GM19023 (cell line): ENCODE data around the gene SEPTIN8.

Experiments used
- ATAC-seq: cut with Tn5 transposase; IDR thresholded peaks from one replicate; pipeline ENCODE4 v1.9.1; 2021; ENCODE audit warnings: mild to moderate bottlenecking, moderate library complexity; ENCODE audit not compliant: unreplicated experiment

SEPTIN8 gene, protein sequence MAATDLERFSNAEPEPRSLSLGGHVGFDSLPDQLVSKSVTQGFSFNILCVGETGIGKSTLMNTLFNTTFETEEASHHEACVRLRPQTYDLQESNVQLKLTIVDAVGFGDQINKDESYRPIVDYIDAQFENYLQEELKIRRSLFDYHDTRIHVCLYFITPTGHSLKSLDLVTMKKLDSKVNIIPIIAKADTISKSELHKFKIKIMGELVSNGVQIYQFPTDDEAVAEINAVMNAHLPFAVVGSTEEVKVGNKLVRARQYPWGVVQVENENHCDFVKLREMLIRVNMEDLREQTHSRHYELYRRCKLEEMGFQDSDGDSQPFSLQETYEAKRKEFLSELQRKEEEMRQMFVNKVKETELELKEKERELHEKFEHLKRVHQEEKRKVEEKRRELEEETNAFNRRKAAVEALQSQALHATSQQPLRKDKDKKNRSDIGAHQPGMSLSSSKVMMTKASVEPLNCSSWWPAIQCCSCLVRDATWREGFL

DNA sequence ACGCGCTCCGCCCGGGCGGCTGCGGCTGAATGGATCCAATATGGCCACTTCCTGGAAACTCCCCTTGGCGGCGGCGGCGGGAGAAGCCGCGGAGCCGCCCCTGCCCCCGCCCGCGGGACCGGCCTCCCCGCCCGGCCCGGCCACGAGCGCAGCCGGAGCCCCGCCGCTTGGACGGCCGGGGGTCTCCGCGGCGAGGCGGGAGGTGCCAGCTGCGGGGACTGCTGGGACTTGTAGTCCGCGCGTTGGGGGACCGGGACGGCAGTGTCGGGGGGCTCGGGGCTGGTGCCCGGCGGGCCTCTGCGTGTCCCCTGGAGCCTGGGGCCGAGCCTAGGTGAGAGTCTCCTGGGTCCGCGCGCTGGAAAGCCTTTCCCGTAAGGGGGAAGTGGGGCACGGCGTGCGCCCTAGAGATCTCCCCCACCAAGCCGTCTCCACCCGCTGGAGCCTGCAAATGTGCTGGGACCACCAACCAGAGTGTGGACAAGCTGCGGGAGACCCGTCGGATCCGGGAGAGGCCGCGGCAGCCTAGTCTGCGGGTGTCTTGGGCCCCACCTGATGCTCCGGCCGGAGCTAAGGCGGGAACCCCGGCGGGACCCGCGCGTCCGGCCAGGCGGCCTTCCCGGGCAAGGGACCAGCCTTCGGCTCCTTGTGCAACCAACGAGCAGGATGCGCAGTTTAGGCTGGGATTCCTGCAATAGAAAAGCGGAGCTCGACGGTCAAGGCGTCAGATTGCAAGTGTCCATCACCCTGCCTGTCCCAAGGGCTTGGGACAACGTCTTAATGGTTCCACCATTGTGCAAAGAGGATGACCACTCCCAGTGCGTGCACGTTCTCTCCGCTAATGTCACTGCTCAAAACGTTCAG is at the start of gene SEPTIN8:
Gene SEPTIN8, minus strand, starts transcription at position 31 of the 861 bp plus-strand sequence. CDS start 102 bp downstream, outside the sequence.
- peak; percentile 57 for ATAC-seq

DNA sequence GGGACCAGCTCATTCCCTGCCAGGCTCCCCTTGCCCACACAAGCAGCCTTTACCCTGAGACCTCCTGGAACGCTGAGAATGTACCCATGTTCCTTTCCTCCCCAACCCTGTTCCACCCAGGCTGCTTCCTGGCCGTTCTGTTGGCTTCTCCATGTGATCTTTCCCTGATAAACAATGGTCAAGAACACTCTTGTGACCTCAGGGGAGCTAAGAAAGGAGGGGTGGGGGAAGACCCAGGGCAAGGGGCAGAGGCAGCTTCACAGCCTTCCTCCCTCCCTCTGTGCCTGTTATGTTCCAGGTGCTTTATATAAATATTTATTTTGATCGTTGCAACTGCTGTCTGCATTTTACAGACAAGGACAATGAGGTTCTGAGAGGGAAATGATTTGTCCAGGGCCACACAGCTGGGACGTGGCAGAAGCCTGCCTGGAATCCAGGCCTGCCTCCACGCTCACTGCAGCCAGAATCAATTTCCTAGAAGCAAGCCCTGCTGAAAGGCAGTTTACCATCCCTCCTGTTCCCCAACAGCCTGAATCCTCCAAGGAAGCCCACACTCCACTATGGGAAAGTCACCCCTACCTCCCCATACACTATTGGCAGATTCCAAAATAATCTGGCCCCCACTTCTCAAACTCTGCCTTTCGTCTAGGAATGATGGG is 49.5 kb upstream of the SEPTIN8 start:
- ATAC-seq = no peak

DNA sequence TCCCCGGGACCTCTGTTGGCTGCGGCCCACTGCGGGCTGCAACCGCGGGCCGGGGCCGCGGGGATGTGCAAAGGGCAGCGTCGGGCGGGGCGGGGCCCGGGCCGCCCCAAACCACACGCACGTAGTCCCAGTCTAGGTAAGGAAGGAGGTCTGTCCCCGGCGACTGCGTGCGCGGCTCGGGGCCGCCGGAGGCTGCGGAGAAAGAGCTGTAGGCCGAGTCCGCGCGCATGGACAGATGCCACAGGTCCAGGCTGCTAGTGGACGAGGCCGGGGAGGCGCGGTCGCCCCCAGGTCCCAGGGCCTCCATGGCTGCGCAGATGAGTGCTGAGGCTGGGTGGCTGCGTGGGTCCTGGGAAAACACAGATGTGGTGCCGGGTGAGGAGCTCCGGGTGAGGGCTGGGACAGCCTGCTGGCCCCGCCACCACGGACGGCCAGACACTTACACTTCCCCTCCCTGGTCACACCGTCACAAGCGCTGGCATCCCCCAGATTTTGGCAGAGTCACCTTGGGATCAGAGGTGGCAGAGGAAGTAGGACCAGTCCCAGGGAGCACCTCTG is 48.9 kb upstream of the SEPTIN8 start:
- ATAC-seq = no peak

DNA sequence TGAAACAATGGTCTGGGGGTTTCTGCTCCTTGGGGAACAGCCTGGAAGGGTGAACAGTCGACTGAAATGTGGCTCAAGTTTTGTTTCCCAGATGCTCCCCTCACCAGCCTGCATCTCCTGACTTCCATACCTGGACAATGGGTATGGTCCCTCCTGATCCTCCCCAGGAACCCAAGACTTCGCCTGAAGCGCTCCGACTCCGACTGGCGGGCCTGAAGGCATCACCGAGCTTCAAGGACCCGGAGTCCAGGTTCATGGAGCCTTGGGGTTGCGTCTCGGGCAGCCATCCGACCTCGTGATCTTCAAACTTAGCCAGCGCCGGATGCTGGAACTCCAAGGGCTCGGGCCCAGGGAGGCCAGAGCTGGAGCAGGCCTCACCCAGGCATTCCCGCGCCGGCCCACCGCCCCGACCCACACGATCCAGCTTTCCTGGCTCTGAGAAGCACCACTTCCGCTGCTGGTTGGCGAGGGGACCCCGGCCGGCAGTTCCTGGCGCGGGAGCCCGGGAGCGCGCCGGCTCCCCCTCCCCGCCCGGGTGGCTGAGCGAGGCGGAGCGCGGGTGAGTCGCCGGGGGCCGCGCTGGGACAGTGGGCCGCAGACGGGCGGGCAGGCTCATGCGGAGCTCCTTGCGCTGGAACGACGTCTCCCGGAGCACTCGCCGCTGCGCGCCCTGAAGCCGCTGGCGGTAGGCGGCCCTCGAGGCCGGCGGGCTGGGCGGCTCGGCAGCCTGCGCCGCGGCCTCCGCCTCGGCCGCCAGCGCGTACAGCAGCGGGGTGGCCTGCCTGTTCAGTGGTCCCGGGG is 48.2 kb upstream of the SEPTIN8 start:
- ATAC-seq = no peak

DNA sequence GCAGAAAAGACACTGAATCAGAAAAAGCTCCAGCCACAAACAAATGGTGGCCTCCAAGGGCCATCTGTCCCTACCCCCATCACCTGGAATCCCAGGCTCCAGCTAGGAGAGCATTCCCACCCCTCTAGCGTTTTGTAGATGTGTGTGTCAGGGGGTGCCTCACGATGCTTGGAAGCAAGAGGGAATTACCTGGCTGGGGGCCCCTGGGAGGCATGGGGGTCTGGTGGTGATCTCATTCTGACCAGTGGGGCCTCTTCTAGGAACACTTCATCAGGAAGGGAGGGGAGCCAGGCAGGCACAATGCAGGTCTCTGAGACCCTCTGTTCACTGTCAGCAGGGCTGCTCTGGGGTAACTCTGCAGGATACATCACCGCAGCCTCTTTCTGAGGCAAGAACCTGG is 47.4 kb upstream of the SEPTIN8 start:
- ATAC-seq = no peak

DNA sequence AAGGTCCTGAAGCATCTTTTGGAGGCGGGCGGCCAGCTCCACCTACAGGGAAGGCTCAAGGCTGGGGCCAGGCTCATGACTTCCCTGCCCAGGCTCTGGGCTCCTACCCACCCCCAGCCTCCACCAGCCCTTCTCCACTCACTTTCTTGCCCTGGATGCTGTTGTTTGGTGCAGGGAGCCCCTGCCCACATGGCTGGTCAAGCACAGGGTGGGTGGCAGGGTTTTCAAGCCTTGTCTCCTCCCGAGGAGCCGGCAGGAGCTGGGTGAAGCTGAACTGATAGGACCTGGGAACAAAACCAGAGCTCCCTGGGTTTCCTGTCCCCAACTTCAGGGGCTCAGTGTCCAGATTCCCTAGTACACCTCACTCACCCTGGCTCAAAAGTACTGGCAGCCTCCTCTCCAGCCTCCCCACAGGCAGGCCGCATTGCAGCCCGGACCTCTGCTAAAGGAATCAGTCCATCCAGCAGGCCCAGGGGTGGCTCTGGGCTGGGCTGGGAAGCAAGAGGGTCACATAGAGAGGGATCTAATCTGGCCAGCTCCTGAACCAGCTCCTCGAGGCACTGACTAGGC is 46.5 kb upstream of the SEPTIN8 start:
- no peak for ATAC-seq

DNA sequence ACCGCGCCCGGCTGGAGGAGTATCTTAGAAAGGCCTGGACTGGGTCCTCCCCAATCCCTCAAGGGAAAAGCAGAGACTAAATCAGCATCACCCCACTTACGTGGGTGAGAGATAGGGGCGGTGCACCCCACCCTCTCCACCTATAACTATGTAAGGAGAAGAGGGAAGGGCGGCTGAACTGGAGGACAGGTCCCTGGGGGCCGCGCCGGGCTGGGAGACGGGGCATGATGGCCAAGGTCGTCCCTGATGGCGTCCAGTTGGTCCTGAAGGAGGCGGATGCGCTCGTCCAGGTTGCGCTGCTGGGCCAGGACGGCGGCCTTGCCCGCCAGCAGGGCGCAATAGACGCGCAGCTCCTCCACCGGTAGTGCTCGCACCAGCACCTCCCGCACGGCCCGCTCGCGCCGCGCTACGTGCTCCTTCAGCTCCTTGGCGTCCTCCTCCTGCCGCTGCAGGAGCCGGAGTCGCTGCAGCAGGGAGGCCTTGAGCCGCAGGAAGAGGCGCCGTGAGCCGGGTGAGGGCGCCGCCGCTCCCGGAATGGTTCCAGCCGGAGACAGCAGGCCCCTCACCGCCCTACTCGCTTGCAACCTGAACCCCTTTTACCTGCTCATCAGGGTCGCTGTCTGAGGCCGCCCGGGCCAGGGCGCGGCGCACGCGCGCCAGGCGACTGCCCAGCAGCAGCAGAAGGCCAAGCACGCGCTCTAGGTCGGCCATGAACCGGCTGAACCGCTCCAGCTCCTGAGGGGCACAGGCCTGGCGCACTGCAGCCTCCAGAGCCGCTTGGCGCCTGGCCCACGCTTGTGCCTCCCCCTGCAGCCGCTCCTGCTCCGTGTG is 45.8 kb upstream of the SEPTIN8 start:
- no peak for ATAC-seq

DNA sequence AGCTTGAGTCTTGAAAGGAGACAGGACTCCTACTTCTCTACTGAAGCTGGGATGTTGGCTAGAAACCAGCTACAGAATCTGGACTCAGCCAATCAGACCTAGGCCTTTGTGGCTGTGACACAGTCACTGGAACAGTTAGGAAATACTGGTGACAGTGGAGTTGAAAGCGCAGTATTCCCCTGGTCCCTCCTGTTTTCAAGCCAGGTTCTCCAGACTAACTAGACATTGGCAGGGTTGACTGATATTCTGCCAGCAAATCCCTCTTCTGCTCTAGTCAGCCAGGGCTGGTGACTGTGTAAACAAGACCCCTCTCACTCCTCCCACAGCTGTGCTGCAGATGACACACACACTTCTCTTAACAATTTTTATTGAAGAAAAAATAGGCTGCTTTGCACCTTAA is 44.8 kb upstream of the SEPTIN8 start:
- ATAC-seq = no peak

DNA sequence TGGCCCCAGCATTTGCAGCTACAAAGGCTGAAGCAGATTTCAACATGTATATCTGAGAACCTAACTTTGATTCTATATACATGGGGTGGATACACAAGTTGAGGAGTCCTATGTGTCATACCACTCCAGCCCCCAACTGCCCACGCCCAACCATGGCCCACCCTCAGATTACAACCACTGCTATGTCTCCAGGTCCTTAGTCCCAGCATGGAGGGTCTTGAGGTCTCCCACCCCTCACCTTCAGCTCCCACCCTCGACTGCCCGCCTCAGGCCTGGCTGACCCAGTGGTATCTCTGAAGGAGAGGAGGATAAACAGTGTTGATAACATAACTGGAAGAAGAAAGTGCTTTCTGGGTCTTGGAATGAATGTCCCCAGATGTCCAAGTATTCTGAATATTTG is 44.3 kb upstream of the SEPTIN8 start:
- ATAC-seq = no peak

DNA sequence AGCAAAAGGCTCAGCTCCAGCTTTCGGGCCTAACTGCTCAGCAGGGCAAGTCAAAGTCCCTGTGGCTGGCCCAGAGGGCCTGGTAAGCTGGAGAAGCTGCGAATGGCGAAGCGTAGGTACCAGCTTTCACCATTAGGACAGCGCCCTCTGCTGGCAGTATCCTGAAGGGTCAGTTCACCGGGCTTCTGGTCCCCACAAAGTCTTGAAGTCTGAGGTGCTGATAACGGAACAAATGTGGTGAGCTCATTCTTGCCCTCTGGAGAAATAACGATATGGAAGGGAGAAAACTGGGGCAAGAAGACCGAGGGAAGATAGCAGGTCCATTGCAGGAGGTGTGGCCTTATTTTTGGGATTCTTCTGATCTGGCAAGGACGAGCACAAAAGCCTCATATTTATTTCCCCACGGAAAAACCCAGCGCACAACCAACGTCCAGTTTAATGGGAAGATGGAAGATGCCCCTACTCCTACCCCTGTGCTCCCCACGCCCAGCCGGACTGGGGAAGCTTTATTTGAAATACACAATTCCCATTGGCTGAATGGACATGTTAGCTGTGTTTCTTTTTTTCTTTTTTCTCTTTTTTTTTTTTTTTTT is 43.2 kb upstream of the SEPTIN8 start:
- ATAC-seq = peak; percentile 80

DNA sequence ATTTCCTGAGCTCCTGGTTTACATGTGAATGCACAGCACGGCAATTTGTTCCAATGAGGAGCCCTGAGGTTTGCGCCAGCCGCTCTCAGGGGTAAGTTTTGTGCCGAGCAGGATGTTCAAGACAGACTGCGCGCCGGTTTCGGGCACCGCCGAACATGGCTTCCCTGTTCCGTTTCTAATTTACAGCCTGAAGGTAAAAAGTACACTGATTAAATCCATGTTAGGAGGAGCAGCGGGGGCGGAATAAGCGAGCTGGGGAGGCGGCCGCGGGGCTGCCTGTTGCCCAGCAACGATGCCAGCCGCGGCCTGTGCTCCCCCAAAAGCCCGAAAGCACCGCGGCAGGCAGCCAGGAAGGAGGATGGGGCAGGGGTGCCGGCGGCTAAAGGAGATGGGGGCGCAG is 42.4 kb upstream of the SEPTIN8 start:
- ATAC-seq = no peak

DNA sequence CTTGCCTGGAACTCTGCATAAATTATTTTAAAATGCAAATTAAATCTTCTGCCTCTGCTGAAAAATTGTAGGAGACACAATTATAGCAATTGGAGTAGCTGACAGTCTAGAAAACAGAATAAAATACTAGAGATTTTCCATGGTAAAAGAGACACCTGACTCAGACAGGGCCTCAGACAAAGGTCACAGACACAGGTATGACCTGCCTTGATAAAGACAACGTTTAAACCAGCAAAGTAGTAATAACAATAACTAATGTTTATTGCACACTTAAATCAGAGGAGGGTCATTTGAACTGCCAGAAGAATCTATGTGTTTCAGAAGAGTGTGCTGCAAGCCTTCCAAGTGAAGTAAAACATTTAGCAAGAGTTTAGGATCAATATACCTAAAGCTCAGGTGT is 40.0 kb upstream of the SEPTIN8 start:
- no peak for ATAC-seq

DNA sequence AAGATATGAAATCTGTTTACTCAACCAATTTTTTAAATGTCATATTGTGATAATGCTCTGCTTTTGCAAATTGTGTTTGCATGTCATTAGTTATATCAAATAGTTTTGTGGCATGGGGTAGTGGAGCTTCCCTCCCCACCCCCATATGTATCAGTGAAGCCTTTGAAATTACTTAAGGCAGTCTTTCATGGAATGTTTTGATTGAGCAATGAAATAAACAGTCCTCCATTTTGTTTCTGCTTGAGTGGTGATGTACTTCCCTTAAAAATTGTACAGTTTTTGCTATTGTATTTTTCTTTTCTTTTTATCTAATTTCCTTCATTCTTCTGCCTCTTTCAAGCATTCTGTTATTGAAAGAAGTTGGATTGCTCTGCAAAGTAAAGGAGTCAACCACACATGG is 39.5 kb upstream of the SEPTIN8 start:
- no peak for ATAC-seq

DNA sequence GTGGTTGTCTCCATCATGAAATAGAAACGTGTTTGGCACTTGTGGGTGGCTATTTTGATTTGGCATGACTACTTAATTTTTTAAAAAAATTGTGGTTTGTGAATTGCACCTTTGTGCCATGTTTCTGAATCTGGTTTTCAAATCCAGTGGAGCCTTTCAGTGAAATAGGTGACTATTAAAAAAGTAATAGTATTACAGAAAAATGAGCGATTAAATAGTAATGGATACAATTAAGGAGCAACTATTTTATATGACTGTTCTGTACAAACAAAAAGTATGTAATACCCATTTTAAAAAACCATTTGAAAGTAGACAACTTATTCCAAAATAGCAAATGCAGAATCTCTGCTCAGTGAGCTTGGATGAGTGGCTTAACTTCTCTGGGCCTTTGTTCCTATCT is 39.0 kb upstream of the SEPTIN8 start:
- no peak for ATAC-seq

DNA sequence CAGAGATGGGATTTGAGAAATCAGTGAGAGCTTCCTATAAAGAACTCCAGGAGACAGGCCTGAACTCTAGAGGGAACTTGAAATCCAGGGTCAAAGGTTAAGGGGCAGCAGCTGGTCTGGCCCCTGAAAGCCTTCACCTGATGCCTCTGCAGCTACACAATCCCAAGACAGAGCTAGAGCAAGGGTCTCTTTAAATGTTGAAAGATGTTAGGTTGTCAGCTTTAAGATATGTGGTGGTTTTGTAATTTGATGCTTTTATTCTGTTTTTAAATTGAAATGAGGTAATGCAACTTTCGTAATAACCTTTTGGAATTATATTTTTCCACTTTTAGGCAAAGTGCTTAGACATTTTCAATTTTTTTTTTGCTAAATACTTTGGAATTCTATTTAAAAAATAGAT is 38.4 kb upstream of the SEPTIN8 start:
- ATAC-seq = no peak

DNA sequence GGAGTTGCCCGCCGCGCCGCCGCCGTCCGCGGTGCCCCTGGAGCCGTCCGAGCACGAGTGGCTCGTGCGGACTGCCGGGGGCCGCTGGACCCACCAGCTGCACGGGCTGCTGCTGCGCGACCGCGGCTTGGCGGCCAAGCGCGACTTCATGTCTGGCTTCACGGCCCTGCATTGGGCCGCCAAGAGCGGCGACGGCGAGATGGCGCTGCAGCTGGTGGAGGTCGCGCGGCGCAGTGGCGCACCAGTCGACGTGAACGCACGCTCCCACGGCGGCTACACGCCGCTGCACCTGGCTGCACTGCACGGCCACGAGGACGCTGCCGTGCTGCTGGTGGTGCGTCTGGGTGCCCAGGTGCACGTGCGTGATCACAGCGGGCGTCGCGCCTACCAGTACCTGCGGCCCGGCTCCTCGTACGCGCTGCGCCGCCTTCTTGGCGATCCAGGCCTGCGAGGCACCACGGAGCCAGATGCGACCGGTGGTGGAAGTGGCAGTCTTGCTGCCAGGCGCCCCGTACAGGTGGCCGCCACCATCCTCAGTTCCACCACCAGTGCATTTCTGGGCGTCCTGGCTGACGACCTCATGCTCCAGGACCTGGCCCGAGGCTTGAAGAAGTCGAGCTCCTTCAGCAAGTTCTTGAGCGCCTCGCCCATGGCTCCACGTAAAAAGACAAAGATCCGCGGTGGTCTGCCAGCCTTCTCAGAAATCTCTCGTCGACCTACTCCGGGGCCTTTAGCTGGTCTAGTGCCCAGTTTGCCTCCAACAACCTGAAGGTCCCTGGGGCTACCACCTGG is 37.7 kb upstream of the SEPTIN8 start:
- no peak for ATAC-seq

DNA sequence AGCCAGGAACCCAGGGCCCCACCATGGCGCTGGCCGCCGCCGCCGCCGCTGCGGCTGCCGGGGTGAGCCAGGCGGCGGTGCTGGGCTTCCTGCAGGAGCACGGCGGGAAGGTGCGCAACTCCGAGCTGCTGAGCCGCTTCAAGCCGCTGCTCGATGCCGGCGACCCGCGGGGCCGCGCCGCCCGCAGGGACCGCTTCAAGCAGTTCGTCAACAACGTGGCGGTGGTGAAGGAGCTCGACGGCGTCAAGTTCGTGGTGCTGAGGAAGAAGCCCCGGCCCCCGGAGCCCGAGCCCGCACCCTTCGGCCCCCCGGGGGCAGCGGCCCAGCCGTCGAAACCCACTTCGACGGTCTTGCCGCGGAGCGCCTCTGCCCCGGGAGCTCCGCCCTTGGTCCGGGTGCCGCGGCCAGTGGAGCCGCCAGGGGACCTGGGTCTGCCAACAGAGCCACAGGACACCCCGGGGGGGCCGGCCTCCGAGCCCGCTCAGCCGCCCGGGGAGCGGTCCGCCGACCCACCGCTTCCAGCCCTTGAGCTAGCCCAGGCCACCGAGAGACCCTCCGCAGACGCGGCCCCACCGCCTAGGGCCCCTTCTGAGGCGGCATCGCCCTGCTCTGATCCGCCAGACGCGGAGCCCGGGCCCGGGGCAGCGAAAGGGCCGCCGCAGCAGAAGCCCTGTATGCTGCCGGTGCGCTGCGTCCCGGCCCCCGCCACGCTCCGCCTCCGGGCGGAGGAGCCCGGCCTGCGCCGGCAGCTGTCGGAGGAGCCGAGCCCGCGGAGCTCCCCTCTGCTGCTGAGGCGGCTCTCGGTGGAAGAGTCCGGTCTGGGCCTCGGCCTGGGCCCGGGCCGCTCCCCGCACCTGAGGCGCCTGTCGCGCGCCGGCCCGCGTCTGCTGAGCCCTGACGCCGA is 36.8 kb upstream of the SEPTIN8 start:
- no peak for ATAC-seq
